ENCODE data around the gene MBOAT7.

- TF ChIP-seq, protein P1, sequence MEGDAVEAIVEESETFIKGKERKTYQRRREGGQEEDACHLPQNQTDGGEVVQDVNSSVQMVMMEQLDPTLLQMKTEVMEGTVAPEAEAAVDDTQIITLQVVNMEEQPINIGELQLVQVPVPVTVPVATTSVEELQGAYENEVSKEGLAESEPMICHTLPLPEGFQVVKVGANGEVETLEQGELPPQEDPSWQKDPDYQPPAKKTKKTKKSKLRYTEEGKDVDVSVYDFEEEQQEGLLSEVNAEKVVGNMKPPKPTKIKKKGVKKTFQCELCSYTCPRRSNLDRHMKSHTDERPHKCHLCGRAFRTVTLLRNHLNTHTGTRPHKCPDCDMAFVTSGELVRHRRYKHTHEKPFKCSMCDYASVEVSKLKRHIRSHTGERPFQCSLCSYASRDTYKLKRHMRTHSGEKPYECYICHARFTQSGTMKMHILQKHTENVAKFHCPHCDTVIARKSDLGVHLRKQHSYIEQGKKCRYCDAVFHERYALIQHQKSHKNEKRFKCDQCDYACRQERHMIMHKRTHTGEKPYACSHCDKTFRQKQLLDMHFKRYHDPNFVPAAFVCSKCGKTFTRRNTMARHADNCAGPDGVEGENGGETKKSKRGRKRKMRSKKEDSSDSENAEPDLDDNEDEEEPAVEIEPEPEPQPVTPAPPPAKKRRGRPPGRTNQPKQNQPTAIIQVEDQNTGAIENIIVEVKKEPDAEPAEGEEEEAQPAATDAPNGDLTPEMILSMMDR (conservative IDR thresholded peaks at IDR 0.05; ENCODE audit: low read length): no peak
- TF ChIP-seq EZH2phosphoT487 (IDR thresholded peaks at IDR 0.05; ENCODE audit: borderline replicate concordance, low read depth, low read length): no peak
These were observed 27.1 kb downstream of the MBOAT7 start for GRCh38 chr19:54162241-54162805.
